Anterior cingulate cortex (tissue), 58 donors: ENCODE results near the gene ARHGEF4.

Source experiments
- DNase-seq, 58 donors: peaks; one replicate each; lab custom pipeline; 2025; lab: John Stamatoyannopoulos, UW

ARHGEF4 gene

GRCh38 chr2:130911996-130912395, 75.3 kb downstream of the ARHGEF4 start:
- DNase-seq, result no peak

- no peak for DNase-seq
Observed at GRCh38 chr2:130912471-130912870, 75.8 kb downstream of the ARHGEF4 start.

GRCh38 chr2:130913891-130914290, 77.2 kb downstream of the ARHGEF4 start:
- DNase-seq, result no peak

GRCh38 chr2:130915149-130915548, 78.4 kb downstream of the ARHGEF4 start:
- DNase-seq, result no peak

- DNase-seq, result no peak
Observed at GRCh38 chr2:130915595-130916437, 79.1 kb downstream of the ARHGEF4 start.

GRCh38 chr2:130916438-130916705, 79.7 kb downstream of the ARHGEF4 start:
- DNase-seq, result no peak

- DNase-seq, result no peak
Observed at GRCh38 chr2:130917006-130917688, 80.4 kb downstream of the ARHGEF4 start.

GRCh38 chr2:130918393-130918792, 81.7 kb downstream of the ARHGEF4 start:
- DNase-seq, result no peak

- DNase-seq, result peak in 55 of 58 donors; percentile 16 to 91 (median 60)
Observed at GRCh38 chr2:130920415-130921163, 83.9 kb downstream of the ARHGEF4 start.

GRCh38 chr2:130921164-130921476, 84.4 kb downstream of the ARHGEF4 start:
- DNase-seq, result no peak

- DNase-seq, result no peak
Observed at GRCh38 chr2:130922417-130922816, 85.7 kb downstream of the ARHGEF4 start.

- no peak for DNase-seq
Observed at GRCh38 chr2:130928385-130928784, 91.7 kb downstream of the ARHGEF4 start.

GRCh38 chr2:130930740-130931659, 94.3 kb downstream of the ARHGEF4 start:
- no peak for DNase-seq

- DNase-seq, result no peak
Observed at GRCh38 chr2:130933501-130933900, 96.8 kb downstream of the ARHGEF4 start.

GRCh38 chr2:130936451-130936850, 99.7 kb downstream of the ARHGEF4 start:
- no peak for DNase-seq

GRCh38 chr2:130947967-130948366, 111.3 kb downstream of the ARHGEF4 start:
- no peak for DNase-seq

GRCh38 chr2:130949954-130950353, 113.2 kb downstream of the ARHGEF4 start:
- no peak for DNase-seq

- DNase-seq, result no peak
Observed at GRCh38 chr2:130951018-130951417, 114.3 kb downstream of the ARHGEF4 start.

GRCh38 chr2:130954873-130955272, 118.2 kb downstream of the ARHGEF4 start:
- no peak for DNase-seq

GRCh38 chr2:130957915-130958314, 121.2 kb downstream of the ARHGEF4 start:
- DNase-seq, result peak in 1 of 58 donors; percentile 7
